ENCODE results near the gene TCERG1L.

Gene TCERG1L

GRCh38 chr10:131123496-131123895 lies 188.0 kb downstream of the TCERG1L start:
- H3K27me3 ChIP-seq (ENCODE audit: control insufficient read depth in 1 of 2, insufficient read depth in 2 of 2, low read length in 2 of 2), result peaks cover 0 to 9% of the 10 kb centered on the region in 2 donors
- no peaks in the 10 kb centered on the region for H3K4me1 ChIP-seq (ENCODE audit: control insufficient read depth, insufficient read depth, low read length)
- H3K9me3 ChIP-seq (ENCODE audit: control insufficient read depth in 2 of 2, low read length in 2 of 2), result no peaks in the 10 kb centered on the region
- no peak overlapping the region for H3K4me3 ChIP-seq (ENCODE audit: low read length in 2 of 2)
- H3K27ac ChIP-seq (ENCODE audit: low read length), result no peak overlapping the region
- no peaks in the 10 kb centered on the region for H3K36me3 ChIP-seq (ENCODE audit: control insufficient read depth in 2 of 2, insufficient read depth in 2 of 2, low read length in 2 of 2)
- H3K9ac ChIP-seq (ENCODE audit: low read length in 2 of 2), result no peak overlapping the region

GRCh38 chr10:131121511-131122035 lies 189.9 kb downstream of the TCERG1L start:
- H3K4me3 ChIP-seq (ENCODE audit: low read length in 2 of 2), result no peak overlapping the region
- no peaks in the 10 kb centered on the region for H3K36me3 ChIP-seq (ENCODE audit: control insufficient read depth in 2 of 2, insufficient read depth in 2 of 2, low read length in 2 of 2)
- H3K9me3 ChIP-seq (ENCODE audit: control insufficient read depth in 2 of 2, low read length in 2 of 2), result no peaks in the 10 kb centered on the region

GRCh38 chr10:131119626-131120355 lies 191.7 kb downstream of the TCERG1L start:
- Histone ChIP-seq H3K27me3 (ENCODE audit: control insufficient read depth in 1 of 2, insufficient read depth in 2 of 2, low read length in 2 of 2) (no peaks in the 10 kb centered on the region), H3K36me3 (ENCODE audit: control insufficient read depth in 2 of 2, insufficient read depth in 2 of 2, low read length in 2 of 2) (no peaks in the 10 kb centered on the region), H3K27ac (ENCODE audit: low read length) (no peak overlapping the region), H3K4me3 (ENCODE audit: low read length in 2 of 2) (no peak overlapping the region), H3K4me1 (ENCODE audit: control insufficient read depth, insufficient read depth, low read length) (no peaks in the 10 kb centered on the region), H3K9ac (ENCODE audit: low read length in 2 of 2) (no peak overlapping the region), H3K9me3 (ENCODE audit: control insufficient read depth in 2 of 2, low read length in 2 of 2) (no peaks in the 10 kb centered on the region)

More at GRCh38 chr10:131121511-131122035, 189.9 kb downstream of the TCERG1L start:
- Histone ChIP-seq H3K9ac (ENCODE audit: low read length in 2 of 2) (no peak overlapping the region), H3K27ac (ENCODE audit: low read length) (no peak overlapping the region), H3K27me3 (ENCODE audit: control insufficient read depth in 1 of 2, insufficient read depth in 2 of 2, low read length in 2 of 2) (peaks cover 0 to 7% of the 10 kb centered on the region in 2 donors), H3K4me1 (ENCODE audit: control insufficient read depth, insufficient read depth, low read length) (no peaks in the 10 kb centered on the region)

GRCh38 chr10:131117416-131118212 lies 193.9 kb downstream of the TCERG1L start:
- H3K36me3 ChIP-seq (ENCODE audit: control insufficient read depth in 2 of 2, insufficient read depth in 2 of 2, low read length in 2 of 2), result no peaks in the 10 kb centered on the region
- H3K9me3 ChIP-seq (ENCODE audit: control insufficient read depth in 2 of 2, low read length in 2 of 2), result no peaks in the 10 kb centered on the region
- H3K4me1 ChIP-seq (ENCODE audit: control insufficient read depth, insufficient read depth, low read length), result no peaks in the 10 kb centered on the region
- H3K4me3 ChIP-seq (ENCODE audit: low read length in 2 of 2), result no peak overlapping the region
- H3K27ac ChIP-seq (ENCODE audit: low read length), result no peak overlapping the region
- H3K9ac ChIP-seq (ENCODE audit: low read length in 2 of 2), result no peak overlapping the region
- no peaks in the 10 kb centered on the region for H3K27me3 ChIP-seq (ENCODE audit: control insufficient read depth in 1 of 2, insufficient read depth in 2 of 2, low read length in 2 of 2)

- Histone ChIP-seq H3K9me3 (ENCODE audit: control insufficient read depth in 2 of 2, low read length in 2 of 2) (no peaks in the 10 kb centered on the region), H3K4me1 (ENCODE audit: control insufficient read depth, insufficient read depth, low read length) (no peaks in the 10 kb centered on the region), H3K9ac (ENCODE audit: low read length in 2 of 2) (no peak overlapping the region), H3K27ac (ENCODE audit: low read length) (no peak overlapping the region), H3K4me3 (ENCODE audit: low read length in 2 of 2) (no peak overlapping the region), H3K36me3 (ENCODE audit: control insufficient read depth in 2 of 2, insufficient read depth in 2 of 2, low read length in 2 of 2) (no peaks in the 10 kb centered on the region), H3K27me3 (ENCODE audit: control insufficient read depth in 1 of 2, insufficient read depth in 2 of 2, low read length in 2 of 2) (no peaks in the 10 kb centered on the region)
Measured at GRCh38 chr10:131116991-131117375, 194.5 kb downstream of the TCERG1L start.

- no peak overlapping the region for H3K4me3 ChIP-seq (ENCODE audit: low read length in 2 of 2)
- H3K9me3 ChIP-seq (ENCODE audit: control insufficient read depth in 2 of 2, low read length in 2 of 2), result no peaks in the 10 kb centered on the region
- H3K36me3 ChIP-seq (ENCODE audit: control insufficient read depth in 2 of 2, insufficient read depth in 2 of 2, low read length in 2 of 2), result no peaks in the 10 kb centered on the region
- no peaks in the 10 kb centered on the region for H3K4me1 ChIP-seq (ENCODE audit: control insufficient read depth, insufficient read depth, low read length)
- H3K27ac ChIP-seq (ENCODE audit: low read length), result no peak overlapping the region
- H3K27me3 ChIP-seq (ENCODE audit: control insufficient read depth in 1 of 2, insufficient read depth in 2 of 2, low read length in 2 of 2), result no peaks in the 10 kb centered on the region
- no peak overlapping the region for H3K9ac ChIP-seq (ENCODE audit: low read length in 2 of 2)
Measured at GRCh38 chr10:131116216-131116990, 195.1 kb downstream of the TCERG1L start.

- Histone ChIP-seq H3K27me3 (ENCODE audit: control insufficient read depth in 1 of 2, insufficient read depth in 2 of 2, low read length in 2 of 2) (no peaks in the 10 kb centered on the region), H3K9ac (ENCODE audit: low read length in 2 of 2) (no peak overlapping the region), H3K27ac (ENCODE audit: low read length) (no peak overlapping the region), H3K9me3 (ENCODE audit: control insufficient read depth in 2 of 2, low read length in 2 of 2) (no peaks in the 10 kb centered on the region), H3K4me3 (ENCODE audit: low read length in 2 of 2) (no peak overlapping the region), H3K4me1 (ENCODE audit: control insufficient read depth, insufficient read depth, low read length) (no peaks in the 10 kb centered on the region), H3K36me3 (ENCODE audit: control insufficient read depth in 2 of 2, insufficient read depth in 2 of 2, low read length in 2 of 2) (no peaks in the 10 kb centered on the region)
Measured at GRCh38 chr10:131115801-131116200, 195.7 kb downstream of the TCERG1L start.

GRCh38 chr10:131115321-131115720 lies 196.2 kb downstream of the TCERG1L start:
- H3K27ac ChIP-seq (ENCODE audit: low read length), result no peak overlapping the region
- H3K36me3 ChIP-seq (ENCODE audit: control insufficient read depth in 2 of 2, insufficient read depth in 2 of 2, low read length in 2 of 2), result no peaks in the 10 kb centered on the region
- H3K9me3 ChIP-seq (ENCODE audit: control insufficient read depth in 2 of 2, low read length in 2 of 2), result no peaks in the 10 kb centered on the region
- no peaks in the 10 kb centered on the region for H3K4me1 ChIP-seq (ENCODE audit: control insufficient read depth, insufficient read depth, low read length)
- no peak overlapping the region for H3K9ac ChIP-seq (ENCODE audit: low read length in 2 of 2)
- H3K4me3 ChIP-seq (ENCODE audit: low read length in 2 of 2), result no peak overlapping the region
- H3K27me3 ChIP-seq (ENCODE audit: control insufficient read depth in 1 of 2, insufficient read depth in 2 of 2, low read length in 2 of 2), result no peaks in the 10 kb centered on the region

GRCh38 chr10:131114846-131115245 lies 196.7 kb downstream of the TCERG1L start:
- Histone ChIP-seq H3K27me3 (ENCODE audit: control insufficient read depth in 1 of 2, insufficient read depth in 2 of 2, low read length in 2 of 2) (no peaks in the 10 kb centered on the region), H3K4me3 (ENCODE audit: low read length in 2 of 2) (no peak overlapping the region), H3K36me3 (ENCODE audit: control insufficient read depth in 2 of 2, insufficient read depth in 2 of 2, low read length in 2 of 2) (no peaks in the 10 kb centered on the region), H3K27ac (ENCODE audit: low read length) (no peak overlapping the region), H3K4me1 (ENCODE audit: control insufficient read depth, insufficient read depth, low read length) (no peaks in the 10 kb centered on the region), H3K9me3 (ENCODE audit: control insufficient read depth in 2 of 2, low read length in 2 of 2) (no peaks in the 10 kb centered on the region), H3K9ac (ENCODE audit: low read length in 2 of 2) (no peak overlapping the region)

- no peaks in the 10 kb centered on the region for H3K36me3 ChIP-seq (ENCODE audit: control insufficient read depth in 2 of 2, insufficient read depth in 2 of 2, low read length in 2 of 2)
- no peaks in the 10 kb centered on the region for H3K4me1 ChIP-seq (ENCODE audit: control insufficient read depth, insufficient read depth, low read length)
- no peak overlapping the region for H3K27ac ChIP-seq (ENCODE audit: low read length)
- no peaks in the 10 kb centered on the region for H3K9me3 ChIP-seq (ENCODE audit: control insufficient read depth in 2 of 2, low read length in 2 of 2)
- H3K9ac ChIP-seq (ENCODE audit: low read length in 2 of 2), result no peak overlapping the region
- H3K27me3 ChIP-seq (ENCODE audit: control insufficient read depth in 1 of 2, insufficient read depth in 2 of 2, low read length in 2 of 2), result no peaks in the 10 kb centered on the region
- no peak overlapping the region for H3K4me3 ChIP-seq (ENCODE audit: low read length in 2 of 2)
Measured at GRCh38 chr10:131113709-131114291, 197.7 kb downstream of the TCERG1L start.

Measured in stomach smooth muscle (tissue), 2 donors.